OCI-M2 (cell line): ENCODE results near the gene PRMT1.

Source experiments
- DNase-seq: peaks from one replicate; lab custom pipeline; 2025; ENCODE audit not compliant: unreplicated experiment; lab: John Stamatoyannopoulos, UW

The PRMT1 gene

GRCh38 chr19:49667473-49667872 lies 9.6 kb upstream of the PRMT1 start:
- no peak for DNase-seq

GRCh38 chr19:49669516-49669915 lies 7.6 kb upstream of the PRMT1 start:
- no peak for DNase-seq

GRCh38 chr19:49672131-49672919 lies 4.7 kb upstream of the PRMT1 start:
- no peak for DNase-seq

- peak; percentile 98 for DNase-seq
These were observed 811 bp upstream of the PRMT1 start for GRCh38 chr19:49676136-49676783.

GRCh38 chr19:49676784-49677230 lies 264 bp upstream of the PRMT1 start:
- DNase-seq, result peak; percentile 99

GRCh38 chr19:49677901-49678674 lies 1.0 kb downstream of the PRMT1 start:
- DNase-seq, result peak; percentile 56

GRCh38 chr19:49678985-49679770 lies 2.1 kb downstream of the PRMT1 start:
- DNase-seq, result no peak

GRCh38 chr19:49679771-49680413 lies 2.8 kb downstream of the PRMT1 start:
- DNase-seq, result no peak

- peak; percentile 86 for DNase-seq
These were observed 3.6 kb downstream of the PRMT1 start for GRCh38 chr19:49680421-49681351.

GRCh38 chr19:49681830-49682229 lies 4.8 kb downstream of the PRMT1 start:
- DNase-seq, result no peak

- DNase-seq, result no peak
These were observed 5.2 kb downstream of the PRMT1 start for GRCh38 chr19:49682274-49682673.

- no peak for DNase-seq
These were observed 6.8 kb downstream of the PRMT1 start for GRCh38 chr19:49683814-49684250.

- DNase-seq, result no peak
These were observed 7.3 kb downstream of the PRMT1 start for GRCh38 chr19:49684251-49684982.

- no peak for DNase-seq
These were observed 8.0 kb downstream of the PRMT1 start for GRCh38 chr19:49684983-49685553.

GRCh38 chr19:49685845-49686332 lies 8.8 kb downstream of the PRMT1 start:
- DNase-seq, result no peak

GRCh38 chr19:49686503-49687088 lies 9.5 kb downstream of the PRMT1 start:
- no peak for DNase-seq

- no peak for DNase-seq
These were observed 10.1 kb downstream of the PRMT1 start for GRCh38 chr19:49687150-49687549.
